ENCODE measurements around the gene SMTNL2.
"Not testable (repeated sequence)": the region's sequence is repeated elsewhere in the genome, so short reads cannot be mapped to it uniquely, and the experiment has no call there.

SMTNL2 gene

DNA sequence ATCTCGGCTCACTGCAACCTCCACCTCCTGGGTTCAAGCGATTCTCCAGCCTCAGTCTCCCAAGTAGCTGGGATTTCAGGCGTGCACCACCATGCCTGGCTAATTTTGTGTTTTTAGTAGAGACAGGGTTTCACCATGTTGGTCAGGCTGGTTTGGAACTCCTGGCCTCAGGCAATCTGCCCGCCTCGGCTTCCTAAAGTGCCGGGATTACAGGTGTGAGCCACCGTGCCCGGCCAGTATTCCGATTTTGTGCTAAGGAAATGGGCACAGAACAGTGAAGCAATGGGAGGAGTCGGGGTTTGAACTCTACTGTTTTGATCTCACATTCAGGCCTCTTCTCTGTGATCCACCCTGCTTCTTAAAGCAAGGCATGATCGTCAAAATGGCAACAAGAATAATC lies 20.4 kb downstream of the SMTNL2 start:
- not testable (repeated sequence) for DNase-seq

DNA sequence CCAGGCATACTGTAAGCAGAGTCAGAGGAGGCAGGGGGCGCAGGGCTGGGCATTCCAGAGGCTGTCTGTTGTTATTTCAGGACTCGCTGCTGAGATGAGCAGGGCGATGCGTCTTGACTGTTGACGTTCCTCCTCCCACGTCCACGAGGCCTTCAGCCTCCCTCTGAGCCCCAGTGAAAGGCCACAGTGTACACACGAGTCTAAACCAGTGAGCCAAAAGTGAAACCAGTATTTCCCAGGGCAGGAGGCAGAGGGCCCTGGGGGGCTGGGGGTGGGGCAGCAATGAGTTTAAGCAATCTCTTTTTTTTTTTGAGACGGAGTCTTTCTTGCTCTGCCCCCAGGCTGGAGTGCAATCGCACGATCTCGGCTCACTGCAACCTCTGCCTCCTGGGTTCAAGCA lies 21.5 kb downstream of the SMTNL2 start:
- DNase-seq = no peak

DNA sequence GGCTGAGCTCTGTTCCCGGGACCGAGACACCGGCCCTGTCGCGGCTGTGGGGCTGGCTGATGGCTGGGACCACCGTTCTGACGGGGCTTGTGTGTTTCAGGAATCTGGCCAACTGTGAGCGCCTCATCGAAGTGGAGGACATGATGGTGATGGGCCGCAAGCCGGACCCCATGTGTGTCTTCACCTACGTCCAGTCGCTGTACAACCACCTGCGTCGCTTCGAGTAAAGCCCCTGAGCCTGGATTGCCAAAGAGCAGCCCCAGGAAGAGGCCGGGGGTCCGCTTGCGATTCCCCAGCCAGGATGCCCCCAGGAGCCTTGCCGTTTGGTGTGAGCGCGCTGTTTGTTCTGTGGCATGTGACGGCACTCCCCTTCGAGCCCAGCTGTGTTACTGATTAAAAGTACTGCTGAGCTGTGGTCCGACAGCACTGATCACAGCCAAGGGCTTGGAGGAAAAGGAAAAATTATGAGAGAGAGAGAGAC lies 23.0 kb downstream of the SMTNL2 start:
- no peak for DNase-seq

DNA sequence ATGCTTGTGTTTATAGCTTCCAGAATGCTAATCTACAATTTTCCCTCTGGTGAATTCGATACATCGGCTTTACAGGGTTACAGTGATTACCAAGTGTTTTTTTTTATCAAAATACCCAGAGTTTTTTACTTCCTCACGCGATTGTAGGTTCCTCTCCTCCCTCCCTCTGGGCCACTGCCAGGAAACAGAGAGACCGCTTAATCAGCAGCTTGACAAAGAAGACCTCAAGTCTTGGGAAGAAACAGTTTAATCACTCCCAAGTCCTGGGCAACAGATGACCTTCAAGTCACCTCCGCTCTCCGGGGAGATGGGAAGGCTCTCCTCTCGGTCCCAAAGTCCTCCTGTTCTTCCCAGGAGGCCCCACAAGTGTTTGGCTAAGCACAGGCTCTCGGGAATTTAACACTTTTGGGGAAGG lies 23.5 kb downstream of the SMTNL2 start:
- no peak for DNase-seq

DNA sequence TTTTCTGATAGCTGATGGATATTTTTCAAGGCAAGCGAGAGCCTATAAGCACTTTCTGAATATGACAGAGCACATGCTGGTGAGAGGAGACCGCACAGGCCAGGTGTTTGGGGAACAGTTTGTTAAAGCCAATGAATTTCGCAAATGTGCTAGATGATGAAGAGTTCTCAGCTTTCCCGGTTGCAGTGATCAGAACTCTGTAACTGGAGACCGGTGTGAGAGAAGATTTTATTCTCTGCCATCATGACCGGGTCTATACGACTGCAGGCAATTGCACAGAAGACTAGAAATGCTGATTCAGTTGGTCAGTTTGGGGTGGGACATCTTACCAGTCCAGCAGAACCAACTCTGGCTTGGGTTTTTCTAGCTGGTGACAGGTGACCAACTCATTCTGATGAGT lies 25.4 kb downstream of the SMTNL2 start:
- no peak for DNase-seq

DNA sequence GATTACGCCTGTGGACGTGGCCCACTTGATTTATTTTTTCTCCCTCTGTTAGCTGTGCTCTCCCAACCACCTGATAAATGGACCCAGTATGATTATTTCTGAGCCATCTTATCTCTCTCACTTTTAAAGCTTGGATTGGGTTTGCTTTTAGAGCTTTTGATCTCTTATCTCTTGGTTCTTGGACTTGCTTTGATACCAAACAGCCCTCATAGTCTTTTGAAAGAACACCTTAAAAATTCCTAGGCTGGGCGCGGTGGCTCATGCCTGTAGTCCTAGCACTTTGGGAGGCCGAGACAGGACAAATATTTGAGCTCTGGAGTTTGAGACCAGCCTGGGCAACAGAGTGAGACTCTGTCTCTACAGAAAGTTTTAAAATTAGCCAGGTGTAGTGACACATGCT lies 25.8 kb downstream of the SMTNL2 start:
- no peak for DNase-seq

DNA sequence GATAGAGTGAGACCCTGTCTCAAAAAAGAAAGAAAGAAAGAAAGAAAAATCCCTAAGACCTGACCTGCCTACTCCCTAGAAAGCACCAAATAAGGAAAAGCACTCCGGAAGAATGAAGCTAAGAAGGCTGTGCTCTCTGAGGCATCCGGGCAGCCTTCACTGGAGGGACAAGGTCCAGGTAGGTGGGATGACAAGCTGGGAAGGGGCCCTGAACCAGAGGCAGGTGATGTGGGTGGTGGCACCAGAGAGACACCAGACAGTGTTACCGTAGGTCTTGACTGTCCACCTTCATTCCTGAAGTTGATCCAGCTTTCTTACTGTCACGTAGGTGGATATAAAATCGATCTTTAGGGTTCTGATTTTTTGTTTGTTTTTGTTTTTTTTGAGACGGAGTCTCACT lies 26.3 kb downstream of the SMTNL2 start:
- no peak for DNase-seq

DNA sequence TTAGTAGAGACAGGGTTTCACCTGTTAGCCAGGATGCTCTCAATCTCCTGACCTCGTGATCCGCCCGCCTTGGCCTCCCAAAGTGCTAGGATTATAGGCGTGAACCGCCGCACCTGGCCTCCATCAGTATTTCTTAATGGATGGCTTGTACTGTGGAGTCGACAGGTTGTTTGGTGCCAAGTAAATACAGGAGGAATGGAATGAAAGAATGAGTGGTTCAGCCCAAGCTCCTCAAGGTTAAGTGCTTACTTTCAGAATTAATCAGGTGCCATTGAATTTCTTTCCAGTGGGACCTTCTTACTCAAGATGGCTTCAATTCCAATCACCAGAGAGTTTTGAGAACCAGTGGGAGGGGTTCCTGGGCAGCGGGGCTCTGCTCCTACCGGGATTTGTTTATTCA lies 32.1 kb downstream of the SMTNL2 start:
- DNase-seq = no peak

DNA sequence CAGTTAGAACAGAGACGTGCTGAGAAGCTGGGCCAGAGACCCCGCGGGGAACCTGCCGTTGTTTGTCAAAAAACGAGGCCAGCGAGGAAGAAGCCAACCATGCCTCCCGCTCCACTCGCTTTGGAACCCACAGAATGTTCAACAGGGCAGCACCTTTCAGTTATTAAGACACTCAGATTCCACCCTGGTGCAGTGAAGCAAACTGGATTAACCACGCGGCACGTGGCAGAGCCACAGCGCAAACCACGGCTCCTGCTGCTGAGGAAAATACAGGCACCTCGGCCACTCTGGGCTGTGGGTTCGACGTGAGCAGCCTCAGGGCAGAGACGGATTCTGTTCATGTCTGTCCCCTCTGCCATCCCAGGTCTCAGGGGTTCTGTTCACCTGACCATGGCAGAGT lies 32.8 kb downstream of the SMTNL2 start:
- DNase-seq = no peak

DNA sequence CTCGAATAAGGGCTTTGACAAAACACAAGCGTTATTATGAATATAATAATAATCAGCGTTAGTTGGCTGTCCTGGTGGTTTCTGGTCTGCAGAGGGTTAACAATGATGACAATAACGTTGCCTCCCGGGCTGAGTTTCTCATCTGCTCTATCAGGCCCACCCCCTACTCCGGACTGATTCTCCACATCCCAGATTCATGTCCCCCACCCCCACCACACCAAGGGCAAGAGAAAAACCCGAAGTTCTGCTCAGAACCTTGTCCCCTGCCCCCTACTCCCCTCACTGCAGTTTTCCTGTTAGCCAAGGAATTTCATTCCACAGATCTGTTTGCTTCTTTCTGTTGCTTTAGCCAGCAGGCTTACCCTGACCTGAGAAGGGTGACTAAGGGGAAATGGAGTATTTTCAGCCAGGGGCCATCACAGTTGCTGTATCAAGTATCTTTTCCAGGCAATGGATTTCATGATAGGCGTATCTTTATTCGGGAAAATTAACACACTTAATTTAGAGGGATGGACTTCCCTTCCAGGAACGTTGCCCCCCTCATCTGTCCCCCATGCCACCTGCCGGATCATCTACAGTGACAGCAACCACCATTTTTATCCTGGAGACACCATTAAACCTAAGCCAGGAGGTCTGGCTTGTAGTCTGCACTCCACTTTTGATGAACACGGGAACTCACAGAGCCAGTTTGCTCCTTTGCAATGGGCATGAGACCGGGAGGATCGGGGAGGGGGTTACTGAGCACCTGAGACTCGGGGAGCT lies 33.4 kb downstream of the SMTNL2 start:
- DNase-seq = no peak

DNA sequence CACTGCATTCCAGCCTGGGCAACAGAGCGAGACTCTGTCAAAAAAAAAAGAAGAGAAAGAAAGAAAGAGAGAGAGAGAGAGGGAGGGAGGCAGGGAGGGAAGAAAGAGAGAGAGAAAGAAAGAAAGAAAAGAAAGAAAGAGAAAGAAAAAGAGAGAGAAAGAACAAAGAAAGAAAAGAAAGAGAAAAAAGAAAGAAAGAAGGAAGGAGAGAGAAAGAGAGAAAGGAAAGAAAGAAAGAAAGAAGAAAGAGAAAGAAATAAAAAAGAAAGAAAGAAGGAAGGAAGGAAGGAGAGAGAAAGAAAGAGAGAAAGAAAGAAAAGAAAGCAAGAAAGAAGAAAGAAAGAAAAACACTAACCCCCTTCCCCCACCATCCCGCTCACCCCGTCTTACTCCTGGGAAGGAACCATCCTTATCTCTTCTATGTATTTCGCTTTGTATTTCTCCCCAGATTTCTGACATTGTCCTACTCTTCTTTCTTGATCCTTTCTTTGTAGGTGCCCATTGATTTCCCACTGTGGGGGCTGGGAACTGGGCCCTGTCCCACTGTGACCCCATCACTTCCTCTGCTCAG lies 36.3 kb downstream of the SMTNL2 start:
- no peak for DNase-seq

DNA sequence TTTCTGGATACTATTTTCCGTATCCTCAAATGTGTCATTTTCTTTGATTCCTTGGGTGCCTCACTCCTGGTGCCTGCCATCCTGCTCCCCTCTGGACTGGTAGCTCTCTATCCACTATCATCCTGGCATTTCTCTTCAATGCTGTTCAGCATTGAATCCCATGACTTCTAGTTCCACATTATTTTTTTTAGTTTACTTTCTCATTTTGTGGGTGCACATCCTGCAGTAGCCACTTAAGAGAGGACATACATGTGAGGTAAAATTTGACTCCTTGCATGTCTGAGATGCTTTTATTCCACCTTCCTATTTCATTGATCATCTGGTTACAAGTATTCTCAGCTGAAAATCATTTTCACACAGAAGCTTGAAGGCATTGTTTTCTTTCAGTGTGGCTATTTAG lies 38.0 kb downstream of the SMTNL2 start:
- DNase-seq = no peak

DNA sequence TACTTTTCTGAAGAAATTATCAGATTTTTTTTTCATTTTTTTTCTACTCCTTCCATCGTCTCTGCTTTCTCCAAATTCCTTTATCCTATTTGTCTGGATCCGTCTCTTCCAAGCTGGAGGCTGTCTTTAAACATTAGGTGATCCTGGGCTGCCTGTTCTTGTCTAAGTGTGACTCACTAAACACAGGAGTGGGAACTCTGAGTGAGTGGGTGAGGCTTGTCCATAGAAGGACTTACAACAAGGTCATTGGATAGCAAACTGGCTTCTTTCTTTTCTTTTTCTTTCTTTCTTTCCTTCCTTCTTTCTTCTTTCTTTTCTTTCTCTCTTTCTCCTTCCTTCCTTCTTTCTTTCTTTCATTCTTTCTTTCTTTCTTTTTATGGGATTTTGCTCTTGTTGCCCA lies 38.9 kb downstream of the SMTNL2 start:
- DNase-seq = no peak

DNA sequence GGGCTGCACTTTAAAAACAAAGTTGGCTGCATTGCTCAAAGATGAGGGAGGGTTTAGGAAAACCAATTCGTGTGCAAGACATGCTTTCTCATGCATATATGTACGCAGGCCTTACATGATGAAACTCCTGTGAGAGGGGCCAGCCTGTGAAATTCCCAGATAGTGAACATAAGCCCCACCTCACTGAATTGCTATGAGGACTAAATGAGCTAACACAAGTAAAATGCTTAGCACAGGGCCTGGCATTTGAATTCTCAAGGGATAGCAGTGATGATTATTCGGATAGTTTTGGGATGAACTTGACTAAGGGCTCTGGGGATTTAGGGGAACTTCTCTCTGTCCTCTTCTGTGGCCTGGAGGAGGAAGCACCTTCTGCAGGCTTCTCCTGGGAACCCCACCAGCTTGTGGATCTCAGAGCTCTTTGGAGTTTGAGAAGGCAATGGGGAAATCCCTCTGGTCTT lies 40.2 kb downstream of the SMTNL2 start:
- not testable (repeated sequence) for DNase-seq

DNA sequence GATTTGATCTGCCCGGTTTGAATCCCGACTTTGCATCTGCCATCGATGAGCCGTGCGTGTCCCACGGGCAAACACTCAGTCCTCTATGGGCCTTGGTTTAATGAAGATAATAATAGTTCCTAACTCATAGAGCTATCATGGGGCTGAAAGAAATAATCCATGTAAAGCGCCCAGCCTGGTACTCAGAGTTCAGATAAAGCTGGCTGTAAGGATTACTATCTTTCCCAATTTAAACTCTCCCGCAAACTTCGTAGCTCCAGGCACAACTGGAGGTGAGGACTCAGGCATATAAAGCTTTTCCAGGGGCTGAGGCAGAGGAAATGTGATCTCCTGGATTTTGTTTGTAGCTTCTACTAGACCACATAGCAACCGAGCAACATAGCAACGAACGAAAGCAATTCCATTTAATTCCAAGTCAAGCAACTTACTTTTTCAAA lies 40.9 kb downstream of the SMTNL2 start:
- no peak for DNase-seq

DNA sequence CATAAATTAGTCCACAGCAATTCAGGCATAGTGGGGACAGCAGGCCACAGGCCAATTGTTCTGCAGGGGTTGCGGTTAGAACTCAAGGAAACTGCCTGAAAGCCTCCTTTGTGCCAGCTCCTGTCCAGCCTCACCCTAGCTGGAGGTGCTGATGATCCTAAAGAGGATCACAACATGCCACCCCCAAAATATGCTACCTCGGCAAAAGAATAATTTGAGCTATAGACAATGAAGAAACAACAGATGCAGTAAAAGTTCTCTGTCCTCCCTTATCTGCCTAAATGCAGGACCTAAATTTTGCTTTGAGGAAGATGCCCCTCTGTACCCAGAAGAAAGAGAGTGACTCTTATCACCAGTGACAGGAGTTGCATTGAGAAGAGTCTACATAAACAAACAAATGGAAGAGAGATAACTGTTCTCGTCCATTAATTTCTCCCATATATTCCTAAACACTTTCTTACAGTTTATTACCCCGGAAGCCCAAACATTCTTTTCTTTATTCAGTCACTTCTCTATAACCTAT lies 42.5 kb downstream of the SMTNL2 start:
- no peak for DNase-seq

DNA sequence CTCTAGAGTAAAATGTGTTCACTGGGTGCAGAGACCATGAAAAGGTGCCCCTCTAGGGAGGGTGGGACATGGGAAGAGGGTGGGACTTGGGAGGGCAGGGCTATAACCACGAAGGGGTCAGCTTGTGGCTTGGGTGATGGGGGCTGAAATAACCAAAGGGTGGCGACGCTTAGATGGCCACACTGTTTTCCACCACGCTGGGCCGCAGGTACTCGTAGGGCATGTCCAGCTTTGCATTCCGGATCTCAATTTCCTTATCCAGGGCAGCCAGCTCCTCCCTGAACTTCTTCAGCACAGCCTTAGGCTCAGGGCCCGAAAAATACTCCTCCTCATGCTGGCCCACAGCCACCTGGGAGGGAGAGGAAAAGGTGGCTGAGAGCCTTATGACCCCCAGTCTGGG lies 47.1 kb downstream of the SMTNL2 start:
- DNase-seq = no peak

DNA sequence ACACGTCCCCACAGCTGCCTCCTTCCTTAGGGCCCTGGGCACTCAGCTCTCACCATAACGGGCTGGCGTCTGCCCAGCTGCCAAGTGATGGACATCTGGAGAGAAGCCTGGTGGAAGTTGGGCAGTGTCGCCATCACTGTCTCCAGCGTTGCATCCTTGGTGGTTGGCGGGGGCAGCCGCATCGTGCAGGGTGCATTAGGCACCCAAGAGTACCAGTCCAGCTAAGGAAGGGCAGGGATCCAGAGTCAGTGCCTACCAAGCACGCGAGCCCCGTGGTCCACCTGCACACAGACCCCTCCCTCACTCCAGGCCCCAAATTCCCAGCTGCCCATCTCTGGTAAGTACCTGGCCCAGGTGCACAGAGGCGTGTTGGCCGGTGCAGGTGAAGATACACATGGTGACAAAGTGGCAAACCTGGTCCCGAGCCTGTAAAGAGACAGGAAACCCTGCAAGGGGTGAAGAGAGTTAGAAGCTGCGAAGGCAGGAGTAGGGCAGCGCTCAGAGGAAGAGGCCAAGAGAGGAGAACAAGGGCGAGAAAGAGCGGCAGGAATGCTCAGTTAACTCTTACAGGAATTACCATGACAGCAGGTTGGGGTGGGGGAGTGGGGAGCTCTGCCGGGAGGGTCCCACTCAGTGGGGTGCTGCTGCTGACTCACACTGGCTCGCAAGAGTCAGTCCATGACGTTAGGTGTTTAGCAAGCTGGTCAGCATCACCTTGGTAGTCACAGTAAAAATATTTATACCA lies 47.7 kb downstream of the SMTNL2 start:
- no peak for DNase-seq

DNA sequence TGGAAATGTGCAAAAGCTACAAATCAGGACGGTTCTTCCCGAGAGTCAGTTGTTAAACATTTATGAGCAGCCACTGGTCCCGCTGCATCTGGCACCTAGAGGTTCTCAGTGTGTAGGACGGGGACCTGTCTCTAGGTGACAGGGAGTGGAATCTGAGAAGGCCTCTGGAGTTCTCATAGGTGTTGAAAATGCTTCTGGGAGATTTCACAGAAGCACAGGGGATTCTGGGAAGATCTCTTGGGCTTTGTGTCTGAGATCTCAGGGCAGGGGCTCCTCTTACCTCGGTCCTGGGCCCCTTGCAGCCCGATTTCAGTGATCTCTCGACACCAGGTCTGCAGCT lies 48.2 kb downstream of the SMTNL2 start:
- no peak for DNase-seq

DNA sequence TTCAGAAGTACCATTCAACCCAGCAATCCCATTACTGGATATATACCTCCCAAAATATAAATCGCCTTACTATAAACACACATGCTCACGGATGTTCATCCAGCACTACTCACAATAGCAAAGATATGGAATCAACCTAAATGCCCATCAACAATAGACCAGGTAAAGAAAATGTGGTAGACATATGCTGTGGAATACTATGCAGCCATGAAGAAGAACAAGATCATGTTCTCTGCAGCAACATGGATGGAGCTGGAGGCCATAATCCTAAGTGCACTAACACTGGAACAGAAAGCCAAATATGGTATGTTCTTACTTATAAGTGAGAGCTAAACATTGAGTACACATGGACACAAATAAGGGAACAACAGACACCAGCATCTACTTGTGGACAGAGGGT lies 49.3 kb downstream of the SMTNL2 start:
- DNase-seq = no peak

DNA sequence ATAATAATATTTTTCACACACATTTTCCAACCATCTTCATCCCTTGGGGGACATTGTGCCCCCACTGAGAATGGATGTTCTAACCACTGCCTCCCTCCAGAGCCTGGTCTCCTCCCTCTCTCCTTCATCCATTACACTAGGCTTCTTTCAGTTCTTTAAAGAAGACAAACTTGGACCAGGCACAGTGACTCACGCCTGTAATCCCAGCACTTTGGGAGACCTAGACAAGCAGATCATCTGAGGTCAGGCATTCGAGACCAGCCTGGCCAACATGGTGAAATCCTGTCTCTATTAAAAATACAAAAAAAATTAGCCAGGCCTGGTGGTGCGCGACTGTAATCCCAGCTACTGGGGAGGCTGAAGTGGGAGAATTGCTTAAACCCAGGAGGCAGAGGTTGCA lies 50.6 kb downstream of the SMTNL2 start:
- DNase-seq = no peak

DNA sequence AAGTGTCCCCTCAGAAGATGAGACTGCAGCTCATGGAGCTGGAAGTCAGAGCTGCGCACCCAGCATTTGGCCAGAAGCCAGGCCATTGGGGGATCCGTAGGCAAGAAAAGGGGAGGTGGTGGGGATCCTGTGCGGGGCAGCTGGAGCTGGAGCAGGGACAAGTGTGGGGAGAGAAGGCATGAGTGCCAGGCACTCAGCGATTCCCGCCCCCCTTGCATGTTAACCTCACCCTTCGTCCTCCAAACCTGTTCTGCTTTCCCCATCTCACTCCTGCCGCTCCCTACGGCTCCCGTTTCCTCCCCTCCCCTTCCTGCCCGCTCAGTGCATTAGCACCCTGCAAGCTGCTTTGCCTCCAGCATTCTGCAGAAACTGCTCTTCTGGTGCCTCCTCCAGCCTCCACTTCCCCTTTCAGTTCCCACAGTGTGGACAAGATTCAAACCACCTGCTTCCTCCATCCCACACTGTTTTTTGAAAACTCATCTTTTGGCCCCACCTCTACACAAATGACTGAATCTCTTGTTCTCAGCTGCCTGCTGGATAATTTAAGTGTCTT lies 51.6 kb downstream of the SMTNL2 start:
- DNase-seq = no peak

DNA sequence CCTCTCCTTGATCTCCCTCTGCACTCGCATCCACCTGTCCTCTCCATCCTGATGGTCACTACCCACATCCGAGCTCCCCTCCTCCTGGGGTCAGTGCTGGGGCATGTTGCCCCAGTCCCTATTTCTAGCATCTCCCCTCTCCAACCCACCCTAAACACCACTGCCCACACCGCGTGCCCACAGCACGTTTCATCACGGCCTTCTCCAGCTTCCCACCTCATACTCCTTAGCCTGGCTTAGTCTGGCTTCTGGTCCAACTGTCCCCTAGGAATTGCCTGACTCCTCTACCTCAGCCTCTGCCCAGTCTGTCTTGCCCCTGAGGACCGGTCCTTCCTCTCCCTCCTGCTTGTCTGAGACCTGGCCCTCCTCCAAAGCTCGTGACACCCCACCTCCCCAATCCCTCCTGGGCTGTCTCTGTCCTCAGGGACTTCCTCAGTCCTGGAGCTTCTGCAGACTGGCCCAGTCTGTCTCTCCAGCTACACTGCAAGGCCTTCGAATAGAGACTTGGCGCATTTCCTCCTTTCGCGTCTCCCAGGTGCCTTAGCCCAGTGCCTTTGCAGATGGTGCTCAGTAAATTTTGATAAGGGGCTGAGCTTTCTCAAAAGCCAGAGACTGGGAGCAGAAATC lies 52.3 kb downstream of the SMTNL2 start:
- DNase-seq = no peak
